ENCODE measurements around the gene SSR4. TPM values are rescaled to one million over a fixed set of nuclear protein-coding genes. Genes with fewer than 3 reads are reported as not detected.

Gene SSR4
- total and polyA plus RNA-seq, 4 donors: 125 to 459 (median 304) TPM

Other genes with a start within 250 kb of the SSR4 start
- gene CCNQ, start 195.5 kb upstream of the SSR4 start, total RNA-seq: 1 to 10 TPM; 8.9 to 9.7 TPM
- 10 to 100 TPM in 1 of 2 donors, 1 to 10 TPM in 1; 9.9 to 14.7 TPM for gene CCNQ, start 195.5 kb upstream of the SSR4 start, polyA plus RNA-seq
- gene DUSP9, start 147.5 kb upstream of the SSR4 start, total RNA-seq: 100 to 1,000 TPM in 1 of 2 donors, 1 to 10 TPM in 1; 1.9 to 164 TPM
- gene DUSP9, start 147.5 kb upstream of the SSR4 start, polyA plus RNA-seq: under 1 TPM; 0.42 to 0.90 TPM
- gene PNCK, start 120.9 kb upstream of the SSR4 start, total RNA-seq: under 1 TPM in 1 of 2 donors, not detected in 1; 0.17 TPM
- gene PNCK, start 120.9 kb upstream of the SSR4 start, polyA plus RNA-seq: under 1 TPM in 1 of 2 donors, not detected in 1; 0.02 TPM
- 10 to 100 TPM in 1 of 2 donors, under 1 TPM in 1; 0.84 to 44.4 TPM for gene SLC6A8, start 106.7 kb upstream of the SSR4 start, total RNA-seq
- 1 to 10 TPM in 1 of 2 donors, under 1 TPM in 1; 0.25 to 1.9 TPM for gene SLC6A8, start 106.7 kb upstream of the SSR4 start, polyA plus RNA-seq
- gene BCAP31, start 70.3 kb upstream of the SSR4 start, total RNA-seq: 100 to 1,000 TPM in 1 of 2 donors, 10 to 100 TPM in 1; 64.6 to 101 TPM
- 100 to 1,000 TPM; 136 to 158 TPM for gene BCAP31, start 70.3 kb upstream of the SSR4 start, polyA plus RNA-seq
- 10 to 100 TPM in 1 of 2 donors, 1 to 10 TPM in 1; 5.6 to 10.8 TPM for gene ABCD1, start 69.8 kb upstream of the SSR4 start, total RNA-seq
- 1 to 10 TPM; 4.0 to 9.6 TPM for gene ABCD1, start 69.8 kb upstream of the SSR4 start, polyA plus RNA-seq
- gene PLXNB3, start 30.4 kb upstream of the SSR4 start, total RNA-seq: under 1 TPM; 0.42 to 0.50 TPM
- gene PLXNB3, start 30.4 kb upstream of the SSR4 start, polyA plus RNA-seq: under 1 TPM; 0.11 to 0.69 TPM
- gene SRPK3, start 13.6 kb upstream of the SSR4 start, total RNA-seq: under 1 TPM in 1 of 2 donors, not detected in 1; 0.05 TPM
- gene SRPK3, start 13.6 kb upstream of the SSR4 start, polyA plus RNA-seq: not detected
- 10 to 100 TPM; 23.3 to 30.1 TPM for gene IDH3G, start 293 bp upstream of the SSR4 start, total RNA-seq
- 10 to 100 TPM; 32.0 to 40.9 TPM for gene IDH3G, start 293 bp upstream of the SSR4 start, polyA plus RNA-seq
- 1 to 10 TPM in 1 of 2 donors, under 1 TPM in 1; 0.28 to 1.8 TPM for gene PDZD4, start 35.9 kb downstream of the SSR4 start, total RNA-seq
- 1 to 10 TPM in 1 of 2 donors, under 1 TPM in 1; 0.15 to 1.1 TPM for gene PDZD4, start 35.9 kb downstream of the SSR4 start, polyA plus RNA-seq
- gene L1CAM, start 91.5 kb downstream of the SSR4 start, total RNA-seq: under 1 TPM in 1 of 2 donors, not detected in 1; 0.59 TPM
- gene L1CAM, start 91.5 kb downstream of the SSR4 start, polyA plus RNA-seq: under 1 TPM; 0.28 to 0.39 TPM
- gene AVPR2, start 110.0 kb downstream of the SSR4 start, total RNA-seq: not detected
- under 1 TPM in 1 of 2 donors, not detected in 1; 0.05 TPM for gene AVPR2, start 110.0 kb downstream of the SSR4 start, polyA plus RNA-seq
- 10 to 100 TPM; 12.5 to 28.1 TPM for gene ARHGAP4, start 131.6 kb downstream of the SSR4 start, total RNA-seq
- 1 to 10 TPM; 3.3 to 8.0 TPM for gene ARHGAP4, start 131.6 kb downstream of the SSR4 start, polyA plus RNA-seq
- 10 to 100 TPM; 20.5 to 30.6 TPM for gene NAA10, start 140.4 kb downstream of the SSR4 start, total RNA-seq
- gene NAA10, start 140.4 kb downstream of the SSR4 start, polyA plus RNA-seq: 10 to 100 TPM; 58.2 to 58.8 TPM
- gene RENBP, start 150.0 kb downstream of the SSR4 start, total RNA-seq: 1 to 10 TPM; 7.5 to 7.9 TPM
- 1 to 10 TPM; 1.0 to 6.4 TPM for gene RENBP, start 150.0 kb downstream of the SSR4 start, polyA plus RNA-seq
- 10 to 100 TPM; 15.6 to 26.9 TPM for gene HCFC1, start 177.2 kb downstream of the SSR4 start, total RNA-seq
- gene HCFC1, start 177.2 kb downstream of the SSR4 start, polyA plus RNA-seq: 10 to 100 TPM in 1 of 2 donors, 1 to 10 TPM in 1; 7.9 to 12.1 TPM
- gene TMEM187, start 178.1 kb downstream of the SSR4 start, total RNA-seq: 1 to 10 TPM; 2.9 TPM
- gene TMEM187, start 178.1 kb downstream of the SSR4 start, polyA plus RNA-seq: 1 to 10 TPM; 5.3 to 5.8 TPM
- 10 to 100 TPM; 17.6 to 35.6 TPM for gene IRAK1, start 225.2 kb downstream of the SSR4 start, total RNA-seq
- gene IRAK1, start 225.2 kb downstream of the SSR4 start, polyA plus RNA-seq: 10 to 100 TPM; 19.1 to 55.8 TPM

Measured in liver (tissue), 4 donors.